Lung (tissue), 12 donors: ENCODE data around the gene CXXC4. TPM values are rescaled to one million over a fixed set of nuclear protein-coding genes. Genes with fewer than 3 reads are reported as not detected.

Experiments used
- ATAC-seq: fragments of 200-7000 bp; cut with Tn5 transposase; one replicate; pipeline ENCODE4 v1.9.1; 2020; ENCODE audit warnings: moderate number of reproducible peaks; ENCODE audit not compliant: insufficient read depth, low FRiP score
- DNase-seq, 3 donors: peaks; one replicate each; pipeline ENCODE4 v3.0.0-alpha.2; 2013 to 2017
- H3K27ac ChIP-seq, 2 donors: one replicate each; pipeline ENCODE4 v1.5.1; 2013; ENCODE audit warnings: mild to moderate bottlenecking in 2 of 2, moderate library complexity in 2 of 2, control low read depth in 1 of 2, inconsistent platforms in 1 of 2, low read depth in 1 of 2, low read length in 1 of 2
- H3K27me3 ChIP-seq, 3 donors: one replicate each; pipeline ENCODE4 v1.5.1; 2013; ENCODE audit warnings: low read length in 2 of 3; ENCODE audit not compliant: control insufficient read depth in 3 of 3, insufficient read depth in 3 of 3
- H3K36me3 ChIP-seq, 4 donors: one replicate each; pipeline ENCODE4 v1.5.1; 2013; ENCODE audit warnings: low read length in 4 of 4, mild to moderate bottlenecking in 1 of 4, moderate library complexity in 1 of 4; ENCODE audit not compliant: control insufficient read depth in 4 of 4, insufficient read depth in 4 of 4
- H3K4me1 ChIP-seq, 5 donors: one replicate each; pipeline ENCODE4 v1.5.1; 2013; ENCODE audit warnings: low read length in 5 of 5, mild to moderate bottlenecking in 2 of 5, moderate library complexity in 1 of 5; ENCODE audit not compliant: control insufficient read depth in 5 of 5, insufficient read depth in 5 of 5
- H3K4me3 ChIP-seq: one replicate; pipeline ENCODE4 v1.5.1; 2013; ENCODE audit warnings: mild to moderate bottlenecking, control low read depth, moderate library complexity
- H3K9ac ChIP-seq, 2 donors: one replicate each; pipeline ENCODE4 v1.5.1; 2013; ENCODE audit warnings: low read length in 2 of 2, control low read depth in 1 of 2; ENCODE audit not compliant: insufficient read depth in 1 of 2
- H3K9me3 ChIP-seq, 4 donors: one replicate each; pipeline ENCODE4 v1.5.1; 2013; ENCODE audit warnings: low read length in 3 of 4, mild to moderate bottlenecking in 1 of 4, moderate library complexity in 1 of 4; ENCODE audit not compliant: control insufficient read depth in 4 of 4, insufficient read depth in 3 of 4
- CTCF ChIP-seq: IDR thresholded peaks from 2 replicates; pipeline ENCODE4 v1.5.1; 2012; ENCODE audit warnings: mild to moderate bottlenecking; ENCODE audit errors: control extremely low read depth, extremely low read depth
- WGBS, 2 donors: extraction: QIAGEN DNeasy Blood & Tissue Kit; methylation state at CpG; one replicate each; pipeline ENCODE4 v1.1.7; 2013; 5-methylcytosine and 5-hydroxymethylcytosine counted together
- polyA plus RNA-seq, 2 donors: library from polyadenylated mRNA; stranded (reverse); fragments of 200-250 nt; gene quantifications; one replicate each; pipeline ENCODE4 v1.2.1, GENCODE V29; 2013
- total RNA-seq, 2 donors: library from RNA; depleted of rRNA in 1 of 2; stranded (reverse); fragments of >200 nt in 1 of 2; gene quantifications; one replicate each; pipeline ENCODE4 v1.2.1, GENCODE V29; 2014 to 2021
- donor health status: control.
- donor health status: control.
- donor health status: Bipolar disorder and iron deficiency.
- donor health status: healthy.
- donor health status: DM: yes; HTN: yes; CAD: no.

The CXXC4 gene
- total and polyA plus RNA-seq, 4 donors = 0.39 to 6.7 (median 1.3) TPM

- DNase-seq = no peak
- no peak for TF ChIP-seq CTCF
- no peak for ATAC-seq
- Histone ChIP-seq H3K4me1 (no peaks in the 10 kb centered on the region), H3K9me3 (peaks cover 0 to 3% (median 0%) of the 10 kb centered on the region in 4 donors), H3K36me3 (no peaks in the 10 kb centered on the region), H3K4me3 (no peak overlapping the region), H3K9ac (no peak overlapping the region), H3K27ac (no peak overlapping the region), H3K27me3 (no peaks in the 10 kb centered on the region)
Observed at GRCh38 chr4:104519588-104519987, 24.9 kb upstream of the CXXC4 start.

- DNase-seq = no peak
- H3K4me1 ChIP-seq = no peaks in the 10 kb centered on the region
- H3K27me3 ChIP-seq = no peaks in the 10 kb centered on the region
- no peak overlapping the region for H3K9ac ChIP-seq
- no peak for TF ChIP-seq CTCF
- no peak overlapping the region for H3K27ac ChIP-seq
- peaks cover 0 to 3% (median 0%) of the 10 kb centered on the region in 4 donors for H3K9me3 ChIP-seq
- no peak for ATAC-seq
- H3K36me3 ChIP-seq = no peaks in the 10 kb centered on the region
- no peak overlapping the region for H3K4me3 ChIP-seq
Observed at GRCh38 chr4:104516884-104517283, 22.2 kb upstream of the CXXC4 start.

- Histone ChIP-seq H3K27me3 (no peaks in the 10 kb centered on the region), H3K36me3 (no peaks in the 10 kb centered on the region), H3K9me3 (no peaks in the 10 kb centered on the region), H3K27ac (no peak overlapping the region), H3K4me1 (no peaks in the 10 kb centered on the region), H3K4me3 (no peak overlapping the region), H3K9ac (no peak overlapping the region)
- DNase-seq (no peak), ATAC-seq (no peak)
- WGBS, 2 donors = 66 to 68% methylated on average over 1 of the region's 1 CpG
- no peak for TF ChIP-seq CTCF
Observed at GRCh38 chr4:104508224-104508623, 13.5 kb upstream of the CXXC4 start.

- ATAC-seq (no peak), DNase-seq (no peak)
- no peak overlapping the region for H3K27ac ChIP-seq
- no peak overlapping the region for H3K4me3 ChIP-seq
- H3K36me3 ChIP-seq = no peaks in the 10 kb centered on the region
- H3K27me3 ChIP-seq = no peaks in the 10 kb centered on the region
- H3K9ac ChIP-seq = no peak overlapping the region
- H3K4me1 ChIP-seq = no peaks in the 10 kb centered on the region
- TF ChIP-seq CTCF = no peak
- WGBS, 2 donors = 50 to 83% methylated on average over 1 of the region's 1 CpG
- H3K9me3 ChIP-seq = no peaks in the 10 kb centered on the region
Observed at GRCh38 chr4:104507112-104507511, 12.4 kb upstream of the CXXC4 start.
